ENCODE results near the gene CCDC40.

Gene CCDC40

GRCh38 chr17:80107231-80108021 is 71.0 kb downstream of the CCDC40 start:
- no peaks in the 10 kb centered on the region for H3K36me3 Mint-ChIP-seq (ENCODE audit: low read depth)
- DNase-seq (ENCODE audit: low spot score), result no peak
- H3K9me3 Mint-ChIP-seq, result no peaks in the 10 kb centered on the region
- H3K4me3 Mint-ChIP-seq, result no peak overlapping the region
- no peaks in the 10 kb centered on the region for H3K27me3 Mint-ChIP-seq (ENCODE audit: low read depth)
- H3K27ac Mint-ChIP-seq, result no peak overlapping the region
- peaks cover 10% of the 10 kb centered on the region for H3K4me1 Mint-ChIP-seq (ENCODE audit: low read depth)

GRCh38 chr17:80108036-80108971 is 71.9 kb downstream of the CCDC40 start:
- Mint-ChIP-seq H3K36me3 (ENCODE audit: low read depth) (no peaks in the 10 kb centered on the region), H3K9me3 (no peaks in the 10 kb centered on the region), H3K4me1 (ENCODE audit: low read depth) (peaks cover 2% of the 10 kb centered on the region), H3K4me3 (no peak overlapping the region), H3K27ac (no peak overlapping the region), H3K27me3 (ENCODE audit: low read depth) (no peaks in the 10 kb centered on the region)
- no peak for DNase-seq (ENCODE audit: low spot score)

- H3K9me3 Mint-ChIP-seq, result no peaks in the 10 kb centered on the region
- H3K4me3 Mint-ChIP-seq, result no peak overlapping the region
- H3K36me3 Mint-ChIP-seq (ENCODE audit: low read depth), result no peaks in the 10 kb centered on the region
- no peak overlapping the region for H3K27ac Mint-ChIP-seq
- no peaks in the 10 kb centered on the region for H3K27me3 Mint-ChIP-seq (ENCODE audit: low read depth)
- no peak for DNase-seq (ENCODE audit: low spot score)
- no peaks in the 10 kb centered on the region for H3K4me1 Mint-ChIP-seq (ENCODE audit: low read depth)
These were observed 72.7 kb downstream of the CCDC40 start for GRCh38 chr17:80109066-80109660.

- Mint-ChIP-seq H3K36me3 (ENCODE audit: low read depth) (no peaks in the 10 kb centered on the region), H3K4me1 (ENCODE audit: low read depth) (no peaks in the 10 kb centered on the region), H3K9me3 (no peaks in the 10 kb centered on the region), H3K27ac (no peak overlapping the region), H3K4me3 (no peak overlapping the region), H3K27me3 (ENCODE audit: low read depth) (no peaks in the 10 kb centered on the region)
- no peak for DNase-seq (ENCODE audit: low spot score)
These were observed 73.4 kb downstream of the CCDC40 start for GRCh38 chr17:80109713-80110446.

- Mint-ChIP-seq H3K36me3 (ENCODE audit: low read depth) (no peaks in the 10 kb centered on the region), H3K27me3 (ENCODE audit: low read depth) (no peaks in the 10 kb centered on the region), H3K27ac (no peak overlapping the region), H3K9me3 (no peaks in the 10 kb centered on the region), H3K4me1 (ENCODE audit: low read depth) (no peaks in the 10 kb centered on the region), H3K4me3 (no peak overlapping the region)
- no peak for DNase-seq (ENCODE audit: low spot score)
These were observed 74.0 kb downstream of the CCDC40 start for GRCh38 chr17:80110447-80110812.

- H3K4me1 Mint-ChIP-seq (ENCODE audit: low read depth), result no peaks in the 10 kb centered on the region
- no peak overlapping the region for H3K27ac Mint-ChIP-seq
- H3K9me3 Mint-ChIP-seq, result no peaks in the 10 kb centered on the region
- H3K36me3 Mint-ChIP-seq (ENCODE audit: low read depth), result no peaks in the 10 kb centered on the region
- H3K4me3 Mint-ChIP-seq, result no peak overlapping the region
- DNase-seq (ENCODE audit: low spot score), result no peak
- H3K27me3 Mint-ChIP-seq (ENCODE audit: low read depth), result no peaks in the 10 kb centered on the region
These were observed 74.7 kb downstream of the CCDC40 start for GRCh38 chr17:80110927-80111701.

- no peaks in the 10 kb centered on the region for H3K4me1 Mint-ChIP-seq (ENCODE audit: low read depth)
- no peak overlapping the region for H3K27ac Mint-ChIP-seq
- H3K27me3 Mint-ChIP-seq (ENCODE audit: low read depth), result no peaks in the 10 kb centered on the region
- H3K9me3 Mint-ChIP-seq, result no peaks in the 10 kb centered on the region
- H3K36me3 Mint-ChIP-seq (ENCODE audit: low read depth), result no peaks in the 10 kb centered on the region
- no peak overlapping the region for H3K4me3 Mint-ChIP-seq
- no peak for DNase-seq (ENCODE audit: low spot score)
These were observed 75.4 kb downstream of the CCDC40 start for GRCh38 chr17:80111702-80112470.

GRCh38 chr17:80112471-80113032 is 76.1 kb downstream of the CCDC40 start:
- H3K4me1 Mint-ChIP-seq (ENCODE audit: low read depth), result no peaks in the 10 kb centered on the region
- no peak overlapping the region for H3K27ac Mint-ChIP-seq
- H3K9me3 Mint-ChIP-seq, result no peaks in the 10 kb centered on the region
- no peak overlapping the region for H3K4me3 Mint-ChIP-seq
- H3K27me3 Mint-ChIP-seq (ENCODE audit: low read depth), result no peaks in the 10 kb centered on the region
- H3K36me3 Mint-ChIP-seq (ENCODE audit: low read depth), result no peaks in the 10 kb centered on the region
- no peak for DNase-seq (ENCODE audit: low spot score)

GRCh38 chr17:80113033-80113484 is 76.6 kb downstream of the CCDC40 start:
- H3K27me3 Mint-ChIP-seq (ENCODE audit: low read depth), result no peaks in the 10 kb centered on the region
- no peak overlapping the region for H3K27ac Mint-ChIP-seq
- H3K4me3 Mint-ChIP-seq, result no peak overlapping the region
- H3K36me3 Mint-ChIP-seq (ENCODE audit: low read depth), result no peaks in the 10 kb centered on the region
- no peaks in the 10 kb centered on the region for H3K4me1 Mint-ChIP-seq (ENCODE audit: low read depth)
- DNase-seq (ENCODE audit: low spot score), result no peak
- no peaks in the 10 kb centered on the region for H3K9me3 Mint-ChIP-seq

- no peaks in the 10 kb centered on the region for H3K9me3 Mint-ChIP-seq
- H3K4me3 Mint-ChIP-seq, result no peak overlapping the region
- H3K36me3 Mint-ChIP-seq (ENCODE audit: low read depth), result no peaks in the 10 kb centered on the region
- H3K27ac Mint-ChIP-seq, result no peak overlapping the region
- H3K4me1 Mint-ChIP-seq (ENCODE audit: low read depth), result no peaks in the 10 kb centered on the region
- H3K27me3 Mint-ChIP-seq (ENCODE audit: low read depth), result no peaks in the 10 kb centered on the region
- no peak for DNase-seq (ENCODE audit: low spot score)
These were observed 78.3 kb downstream of the CCDC40 start for GRCh38 chr17:80114758-80115157.

GRCh38 chr17:80115159-80115558 is 78.7 kb downstream of the CCDC40 start:
- no peaks in the 10 kb centered on the region for H3K9me3 Mint-ChIP-seq
- no peak overlapping the region for H3K4me3 Mint-ChIP-seq
- H3K27ac Mint-ChIP-seq, result no peak overlapping the region
- H3K36me3 Mint-ChIP-seq (ENCODE audit: low read depth), result no peaks in the 10 kb centered on the region
- no peak for DNase-seq (ENCODE audit: low spot score)
- no peaks in the 10 kb centered on the region for H3K4me1 Mint-ChIP-seq (ENCODE audit: low read depth)
- H3K27me3 Mint-ChIP-seq (ENCODE audit: low read depth), result no peaks in the 10 kb centered on the region

- H3K4me3 Mint-ChIP-seq, result no peak overlapping the region
- no peak for DNase-seq (ENCODE audit: low spot score)
- H3K36me3 Mint-ChIP-seq (ENCODE audit: low read depth), result no peaks in the 10 kb centered on the region
- no peaks in the 10 kb centered on the region for H3K9me3 Mint-ChIP-seq
- no peaks in the 10 kb centered on the region for H3K4me1 Mint-ChIP-seq (ENCODE audit: low read depth)
- no peaks in the 10 kb centered on the region for H3K27me3 Mint-ChIP-seq (ENCODE audit: low read depth)
- no peak overlapping the region for H3K27ac Mint-ChIP-seq
These were observed 80.0 kb downstream of the CCDC40 start for GRCh38 chr17:80116276-80116920.

Data from T-helper 2 cell treated with Interferon-gamma antibody and Interleukin-4, amounts not matched to agents 5 μg/mL and 100 μg/mL, for 36 hours (primary cell).